NOMO-1 treated with dmso at 0.1 percent for 144 hours (cell line): Measurements from ENCODE around the gene LPA.
"Not testable (repeated sequence)": the region's sequence is repeated elsewhere in the genome, so short reads cannot be mapped to it uniquely, and the experiment has no call there.

Experiments
- DNase-seq: peaks from one replicate; lab custom pipeline; 2025; ENCODE audit not compliant: unreplicated experiment; lab: John Stamatoyannopoulos, UW

Gene LPA

GRCh38 chr6:160662429-160662828 lies 1.6 kb downstream of the LPA start:
- DNase-seq: no peak

- DNase-seq: no peak
These were observed 2.9 kb downstream of the LPA start for GRCh38 chr6:160661216-160661615.

- DNase-seq: no peak
These were observed 4.5 kb downstream of the LPA start for GRCh38 chr6:160659562-160659961.

- DNase-seq: no peak
These were observed 29.4 kb downstream of the LPA start for GRCh38 chr6:160634706-160635105.

- no peak for DNase-seq
These were observed 67.9 kb downstream of the LPA start for GRCh38 chr6:160595838-160596832.

GRCh38 chr6:160595297-160595696 lies 68.8 kb downstream of the LPA start:
- not testable (repeated sequence) for DNase-seq

GRCh38 chr6:160586374-160586773 lies 77.7 kb downstream of the LPA start:
- no peak for DNase-seq

GRCh38 chr6:160583794-160584193 lies 80.3 kb downstream of the LPA start:
- no peak for DNase-seq

GRCh38 chr6:160581406-160581805 lies 82.7 kb downstream of the LPA start:
- DNase-seq: no peak

- not testable (repeated sequence) for DNase-seq
These were observed 85.6 kb downstream of the LPA start for GRCh38 chr6:160578515-160578914.

GRCh38 chr6:160573943-160574342 lies 90.1 kb downstream of the LPA start:
- DNase-seq: no peak

- not testable (repeated sequence) for DNase-seq
These were observed 92.9 kb downstream of the LPA start for GRCh38 chr6:160571201-160571600.

GRCh38 chr6:160544802-160545201 lies 119.3 kb downstream of the LPA start:
- DNase-seq: no peak

- DNase-seq: no peak
These were observed 128.8 kb downstream of the LPA start for GRCh38 chr6:160535270-160535669.

GRCh38 chr6:160534050-160534696 lies 129.9 kb downstream of the LPA start:
- no peak for DNase-seq

- no peak for DNase-seq
These were observed 131.8 kb downstream of the LPA start for GRCh38 chr6:160532315-160532714.

- DNase-seq: no peak
These were observed 132.2 kb downstream of the LPA start for GRCh38 chr6:160531826-160532225.

- not testable (repeated sequence) for DNase-seq
These were observed 134.6 kb downstream of the LPA start for GRCh38 chr6:160529524-160529923.

GRCh38 chr6:160523223-160523622 lies 140.9 kb downstream of the LPA start:
- DNase-seq: no peak

- peak; percentile 61 for DNase-seq
These were observed 143.8 kb downstream of the LPA start for GRCh38 chr6:160520043-160520904.

GRCh38 chr6:160519603-160520042 lies 144.5 kb downstream of the LPA start:
- DNase-seq: no peak
